Karpas-422 (cell line): ENCODE measurements around the gene GRWD1. TPM values are rescaled to one million over a fixed set of nuclear protein-coding genes. Genes with fewer than 3 reads are reported as not detected.
A peak's percentile ranks its signal among the peaks of the same experiment; 100 is the strongest.

ENCODE experiments used
- DNase-seq: peaks from one replicate; pipeline ENCODE4 v3.0.0-alpha.2; 2015
- H2AFZ ChIP-seq: fragments of 200-600 bp; sonication (generic); 2 replicates; pipeline ENCODE4 v1.6.1; 2014; ENCODE audit warnings: antibody characterized with exemption, low read length, mixed read lengths
- H3K27ac ChIP-seq: fragments of 200-600 bp; sonication (generic); 2 replicates; pipeline ENCODE4 v1.5.1; 2014; ENCODE audit warnings: mild to moderate bottlenecking, low read length, moderate library complexity
- H3K27me3 ChIP-seq: fragments of 200-600 bp; sonication (generic); 2 replicates; pipeline ENCODE4 v1.6.1; 2014; ENCODE audit warnings: low read length, mixed read lengths
- H3K36me3 ChIP-seq: fragments of 200-600 bp; sonication (generic); 2 replicates; pipeline ENCODE4 v1.6.1; 2014; ENCODE audit warnings: low read length, mixed read lengths; ENCODE audit not compliant: insufficient read depth
- H3K4me1 ChIP-seq: fragments of 200-600 bp; sonication (generic); 2 replicates; pipeline ENCODE4 v1.6.1; 2014; ENCODE audit warnings: mild to moderate bottlenecking, low read length, mixed read lengths
- H3K4me2 ChIP-seq: fragments of 200-600 bp; sonication (generic); 2 replicates; pipeline ENCODE4 v1.6.1; 2014; ENCODE audit warnings: low read length, low read depth, mild to moderate bottlenecking; ENCODE audit not compliant: poor library complexity, severe bottlenecking
- H3K4me3 ChIP-seq: fragments of 200-600 bp; sonication (generic); 2 replicates; pipeline ENCODE4 v1.5.1; 2014; ENCODE audit warnings: mild to moderate bottlenecking, antibody characterized with exemption, low read length, mixed read lengths
- H3K79me2 ChIP-seq: fragments of 200-600 bp; sonication (generic); 2 replicates; pipeline ENCODE4 v1.6.1; 2014; ENCODE audit warnings: mild to moderate bottlenecking, low read length, mixed read lengths
- H3K9ac ChIP-seq: fragments of 200-600 bp; sonication (generic); 2 replicates; pipeline ENCODE4 v1.6.0; 2014; ENCODE audit warnings: low read length
- H3K9me2 ChIP-seq: fragments of 200-600 bp; sonication (generic), shearing (Covaris generic); replicated peaks from 2 replicates; pipeline ENCODE4 v1.6.0; 2014; ENCODE audit warnings: mild to moderate bottlenecking, low read length, moderate library complexity; ENCODE audit not compliant: insufficient read depth
- H3K9me3 ChIP-seq: fragments of 300-700, 200-600 bp; sonication (generic); 2 replicates; pipeline ENCODE4 v1.6.1; 2014; ENCODE audit warnings: low read length, mixed read lengths
- H4K20me1 ChIP-seq: fragments of 200-600 bp; sonication (generic); 2 replicates; pipeline ENCODE4 v1.6.1; 2014; ENCODE audit warnings: mild to moderate bottlenecking, antibody characterized with exemption, low read length, low read depth; ENCODE audit not compliant: insufficient read depth
- total RNA-seq: library from RNA; depleted of rRNA; stranded (reverse); fragments of >200 nt; shearing (Covaris generic); gene quantifications from 2 replicates; pipeline ENCODE4 v1.2.3, GENCODE V29; 2014; ENCODE audit warnings: low replicate concordance; rRNA removed

Gene GRWD1
- 15.9 and 22.2 TPM in 2 replicates for total RNA-seq

DNA sequence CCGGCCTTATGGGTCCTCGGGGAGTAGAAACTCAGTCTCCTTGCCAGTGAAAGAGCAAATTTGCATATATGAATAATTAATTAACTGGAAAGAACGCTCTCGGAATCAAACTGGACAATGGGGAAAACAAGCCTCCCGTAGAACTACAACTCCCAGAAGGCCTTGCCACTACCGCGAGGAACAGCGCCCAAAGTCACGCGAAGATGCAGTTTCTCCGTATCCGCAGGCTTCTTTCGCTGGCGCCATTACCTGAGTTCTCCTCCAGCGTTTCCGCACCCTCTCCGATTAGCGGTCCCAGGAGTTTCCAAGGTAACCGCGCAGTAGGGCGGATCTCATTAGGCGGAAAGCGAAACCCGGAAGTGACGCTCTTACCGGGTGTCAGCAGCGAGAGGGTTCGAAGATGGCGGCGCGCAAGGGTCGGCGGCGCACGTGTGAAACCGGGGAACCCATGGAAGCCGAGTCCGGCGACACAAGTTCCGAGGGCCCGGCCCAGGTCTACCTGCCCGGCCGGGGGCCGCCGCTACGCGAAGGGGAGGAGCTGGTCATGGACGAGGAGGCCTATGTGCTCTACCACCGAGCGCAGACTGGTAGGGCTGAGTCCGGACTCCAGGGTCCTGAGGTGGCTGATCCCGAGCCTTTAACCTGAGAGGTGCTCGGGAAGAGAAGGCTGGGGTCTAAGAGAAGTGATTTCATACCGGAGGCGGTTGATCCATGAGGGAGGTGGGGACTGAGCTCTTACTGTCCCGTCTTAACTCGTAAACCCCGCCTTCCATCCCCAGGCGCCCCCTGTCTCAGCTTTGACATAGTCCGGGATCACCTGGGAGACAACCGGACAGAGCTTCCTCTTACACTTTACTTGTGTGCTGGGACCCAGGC is at the start of gene GRWD1:
GRWD1 (plus strand) TSS at position 378 of the 876 bp plus-strand sequence; CDS start at position 401, 23 bp downstream.
- peak within 1 kb of the TSS; percentile 90 for H3K4me3 ChIP-seq
- H3K4me2 ChIP-seq, result peak within 1 kb of the TSS; percentile 70
- H2AFZ ChIP-seq, result peak within 1 kb of the TSS; percentile 79
- H3K9ac ChIP-seq, result peak within 1 kb of the TSS; percentile 85
- H3K27ac ChIP-seq, result peak within 1 kb of the TSS; percentile 77
- H3K36me3 ChIP-seq, result peaks cover 16% of the 10 kb centered on the region; the same call in 1 of the 2 replicates
- H3K27me3 ChIP-seq, result no peaks in the 10 kb centered on the region
- no peaks in the 10 kb centered on the region for H3K9me3 ChIP-seq
- peaks cover 29% of the 10 kb centered on the region for H3K79me2 ChIP-seq
- DNase-seq, result peak; percentile 99
- H3K9me2 ChIP-seq, result no peaks in the 10 kb centered on the region
- peaks cover 26% of the 10 kb centered on the region for H3K4me1 ChIP-seq
- no peaks in the 10 kb centered on the region for H4K20me1 ChIP-seq

DNA sequence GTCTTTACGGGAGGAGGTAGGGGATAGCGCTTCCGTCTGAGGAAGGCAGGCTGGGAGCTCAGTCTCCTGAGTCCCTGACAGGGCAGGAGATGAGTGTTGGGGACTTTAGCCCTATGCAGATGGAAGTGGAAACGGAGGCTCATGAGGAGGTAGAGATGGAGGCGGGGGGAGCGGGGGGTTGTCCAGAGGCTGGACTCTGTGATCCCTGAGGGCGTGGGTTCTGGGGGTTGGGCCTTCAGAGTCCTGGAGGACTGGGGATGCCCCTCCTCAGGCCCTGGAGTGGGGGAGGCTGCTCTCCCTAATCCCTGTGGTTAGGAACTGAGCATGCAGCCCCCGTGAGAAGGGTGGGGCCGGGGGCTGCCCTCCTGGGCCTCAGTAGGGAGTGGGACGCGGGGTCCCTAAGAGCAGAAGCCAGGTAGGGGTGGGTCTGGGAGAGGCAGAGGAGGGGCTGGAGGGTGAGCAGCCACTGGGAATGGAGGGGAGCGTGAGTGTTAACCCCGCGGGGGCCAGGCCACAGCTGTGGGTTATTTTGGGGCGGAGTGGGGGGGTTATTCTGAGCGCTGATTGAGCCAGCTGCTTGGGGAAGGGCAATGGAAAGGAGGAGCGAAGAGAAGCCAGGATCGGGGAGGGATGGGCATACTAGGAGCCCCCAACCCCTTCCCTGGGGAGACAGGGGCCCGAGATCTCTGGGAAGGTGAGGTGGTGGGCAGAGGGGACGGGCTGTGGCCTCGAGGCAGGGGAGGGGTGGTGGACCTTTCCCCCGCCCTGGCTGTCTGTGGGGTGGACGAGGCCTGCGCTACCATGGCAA is 49.6 kb upstream of the GRWD1 start:
- no peaks in the 10 kb centered on the region for H3K9me2 ChIP-seq
- H3K27me3 ChIP-seq, result no peaks in the 10 kb centered on the region
- H3K4me1 ChIP-seq, result peaks cover 9% of the 10 kb centered on the region
- no peaks in the 10 kb centered on the region for H4K20me1 ChIP-seq
- no peaks in the 10 kb centered on the region for H3K9me3 ChIP-seq
- no peak overlapping the region for H3K27ac ChIP-seq
- DNase-seq, result no peak
- no peak overlapping the region for H3K4me2 ChIP-seq
- H3K4me3 ChIP-seq, result no peak overlapping the region
- H3K79me2 ChIP-seq, result peaks cover 1% of the 10 kb centered on the region
- H2AFZ ChIP-seq, result no peak overlapping the region
- H3K9ac ChIP-seq, result no peak overlapping the region
- no peaks in the 10 kb centered on the region for H3K36me3 ChIP-seq

DNA sequence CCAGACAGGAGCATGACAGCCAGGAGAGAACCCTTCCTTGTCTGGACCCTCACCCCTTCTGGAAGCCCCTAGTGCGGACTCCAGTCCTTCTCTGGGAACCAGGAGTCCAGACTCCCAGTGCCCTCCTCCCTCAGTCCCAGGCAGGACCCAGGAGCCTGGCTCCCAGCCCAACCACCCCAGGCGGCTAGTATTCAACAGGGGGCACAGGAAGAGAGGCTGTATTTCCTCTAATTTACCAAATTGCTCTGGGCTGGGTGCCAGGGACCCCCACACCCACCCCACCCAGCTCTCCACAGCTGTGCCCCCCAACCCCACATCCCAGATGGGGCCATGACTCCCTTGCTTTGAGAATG is 49.0 kb upstream of the GRWD1 start:
- no peak overlapping the region for H3K4me3 ChIP-seq
- H3K9me3 ChIP-seq, result no peaks in the 10 kb centered on the region
- no peaks in the 10 kb centered on the region for H3K9me2 ChIP-seq
- H2AFZ ChIP-seq, result no peak overlapping the region
- H3K4me2 ChIP-seq, result no peak overlapping the region
- no peaks in the 10 kb centered on the region for H3K79me2 ChIP-seq
- H3K27ac ChIP-seq, result no peak overlapping the region
- H3K4me1 ChIP-seq, result peaks cover 7% of the 10 kb centered on the region
- no peak overlapping the region for H3K9ac ChIP-seq
- H4K20me1 ChIP-seq, result no peaks in the 10 kb centered on the region
- no peak for DNase-seq
- no peaks in the 10 kb centered on the region for H3K36me3 ChIP-seq
- H3K27me3 ChIP-seq, result no peaks in the 10 kb centered on the region

DNA sequence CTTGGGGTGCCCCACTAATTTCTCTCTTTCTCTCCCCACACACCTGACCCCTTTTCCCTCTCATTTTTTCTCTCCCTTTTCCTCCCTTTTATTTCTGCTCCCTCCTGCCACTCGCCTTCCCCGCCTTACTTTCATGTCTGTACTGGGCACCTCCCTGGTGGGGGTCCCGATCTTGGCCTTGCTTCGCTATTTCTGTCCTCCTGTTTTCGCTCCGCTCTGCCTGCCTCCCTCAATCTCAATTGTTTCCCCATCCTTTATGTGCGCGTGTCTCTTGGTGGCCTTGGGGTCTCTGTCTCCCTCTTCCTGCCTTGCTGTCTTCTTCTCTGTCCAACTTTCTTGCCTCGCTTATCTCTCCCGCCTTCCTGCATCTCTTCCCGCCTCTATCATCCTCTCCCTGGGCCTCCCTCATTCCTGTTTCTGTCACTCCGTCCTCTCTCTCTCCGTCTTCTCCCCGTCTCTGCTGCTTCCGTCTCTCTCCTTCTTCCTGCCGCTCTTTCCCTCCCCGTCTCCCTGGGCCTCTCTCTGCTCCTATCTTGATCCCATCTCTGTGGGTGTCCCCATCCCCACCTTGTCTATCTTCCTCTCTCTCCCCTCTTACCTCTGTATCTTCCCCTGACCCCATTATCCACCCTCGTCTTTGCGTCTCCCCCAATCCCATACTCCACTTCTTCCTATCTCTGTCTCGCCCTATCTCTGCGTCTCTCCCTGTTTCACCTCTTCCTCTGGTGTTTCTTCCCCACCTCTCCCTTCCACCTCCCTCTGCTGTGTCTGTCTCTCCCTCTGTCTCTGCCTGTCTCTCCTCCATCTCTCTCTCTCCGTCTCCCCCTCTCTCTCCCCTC is 48.3 kb upstream of the GRWD1 start:
- Histone ChIP-seq H3K9ac (no peak overlapping the region), H3K4me3 (no peak overlapping the region), H2AFZ (no peak overlapping the region), H3K4me1 (peaks cover 6% of the 10 kb centered on the region), H3K79me2 (no peaks in the 10 kb centered on the region), H3K9me3 (no peaks in the 10 kb centered on the region), H3K36me3 (no peaks in the 10 kb centered on the region), H3K27ac (no peak overlapping the region), H3K27me3 (no peaks in the 10 kb centered on the region), H3K4me2 (no peak overlapping the region), H4K20me1 (no peaks in the 10 kb centered on the region), H3K9me2 (no peaks in the 10 kb centered on the region)
- DNase-seq, result no peak

DNA sequence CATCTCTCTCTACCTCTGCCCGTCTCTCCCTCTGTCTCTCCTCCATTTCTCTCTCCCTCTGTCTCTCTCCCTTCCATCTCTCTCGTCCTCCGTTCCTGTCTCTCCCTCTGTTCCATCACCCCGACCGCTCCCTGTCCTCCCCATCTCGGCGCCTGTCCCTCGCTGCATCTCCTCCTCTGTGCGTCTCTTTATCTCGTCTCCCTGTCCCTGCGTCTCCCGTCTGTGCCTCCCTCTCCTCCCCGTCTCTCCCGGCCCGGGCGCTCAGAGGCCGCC is 47.7 kb upstream of the GRWD1 start:
- no peak overlapping the region for H3K4me2 ChIP-seq
- H3K27ac ChIP-seq, result no peak overlapping the region
- no peak overlapping the region for H3K4me3 ChIP-seq
- H2AFZ ChIP-seq, result no peak overlapping the region
- H4K20me1 ChIP-seq, result no peaks in the 10 kb centered on the region
- no peak for DNase-seq
- no peaks in the 10 kb centered on the region for H3K9me3 ChIP-seq
- peaks cover 6% of the 10 kb centered on the region for H3K4me1 ChIP-seq
- H3K79me2 ChIP-seq, result no peaks in the 10 kb centered on the region
- no peak overlapping the region for H3K9ac ChIP-seq
- no peaks in the 10 kb centered on the region for H3K9me2 ChIP-seq
- no peaks in the 10 kb centered on the region for H3K36me3 ChIP-seq
- no peaks in the 10 kb centered on the region for H3K27me3 ChIP-seq

DNA sequence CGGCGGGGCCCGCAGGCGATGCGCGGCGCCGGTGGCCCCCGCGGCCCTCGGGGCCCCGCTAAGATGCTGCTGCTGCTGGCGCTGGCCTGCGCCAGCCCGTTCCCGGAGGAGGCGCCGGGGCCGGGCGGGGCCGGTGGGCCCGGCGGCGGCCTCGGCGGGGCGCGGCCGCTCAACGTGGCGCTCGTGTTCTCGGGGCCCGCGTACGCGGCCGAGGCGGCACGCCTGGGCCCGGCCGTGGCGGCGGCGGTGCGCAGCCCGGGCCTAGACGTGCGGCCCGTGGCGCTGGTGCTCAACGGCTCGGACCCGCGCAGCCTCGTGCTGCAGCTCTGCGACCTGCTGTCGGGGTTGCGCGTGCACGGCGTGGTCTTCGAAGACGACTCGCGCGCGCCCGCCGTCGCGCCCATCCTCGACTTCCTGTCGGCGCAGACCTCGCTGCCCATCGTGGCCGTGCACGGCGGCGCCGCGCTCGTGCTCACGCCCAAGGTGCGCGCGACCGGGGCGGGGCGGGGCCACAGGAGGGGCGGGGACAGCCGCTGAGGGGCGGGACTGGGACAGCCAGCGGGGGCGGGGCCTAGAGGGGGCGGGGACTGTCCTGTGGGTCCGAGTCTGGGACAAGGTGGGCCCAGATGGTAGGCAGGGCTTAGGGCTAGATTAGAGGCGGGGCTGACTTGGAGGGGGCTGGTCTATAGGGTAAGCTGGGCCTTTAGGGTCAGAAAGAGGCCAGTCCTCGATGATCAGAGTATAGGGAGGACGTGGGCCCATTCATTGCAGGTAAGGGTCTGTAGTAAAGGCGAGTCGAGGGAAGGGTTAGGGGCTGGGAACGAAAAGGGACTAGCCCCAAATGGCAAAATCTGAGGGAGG is 47.2 kb upstream of the GRWD1 start:
- Histone ChIP-seq H4K20me1 (no peaks in the 10 kb centered on the region), H2AFZ (no peak overlapping the region), H3K27me3 (no peaks in the 10 kb centered on the region), H3K9me2 (no peaks in the 10 kb centered on the region), H3K79me2 (no peaks in the 10 kb centered on the region), H3K9me3 (no peaks in the 10 kb centered on the region), H3K27ac (no peak overlapping the region), H3K4me3 (no peak overlapping the region), H3K4me1 (peaks cover 6% of the 10 kb centered on the region), H3K4me2 (no peak overlapping the region), H3K36me3 (no peaks in the 10 kb centered on the region), H3K9ac (no peak overlapping the region)
- DNase-seq, result peak; percentile 64

DNA sequence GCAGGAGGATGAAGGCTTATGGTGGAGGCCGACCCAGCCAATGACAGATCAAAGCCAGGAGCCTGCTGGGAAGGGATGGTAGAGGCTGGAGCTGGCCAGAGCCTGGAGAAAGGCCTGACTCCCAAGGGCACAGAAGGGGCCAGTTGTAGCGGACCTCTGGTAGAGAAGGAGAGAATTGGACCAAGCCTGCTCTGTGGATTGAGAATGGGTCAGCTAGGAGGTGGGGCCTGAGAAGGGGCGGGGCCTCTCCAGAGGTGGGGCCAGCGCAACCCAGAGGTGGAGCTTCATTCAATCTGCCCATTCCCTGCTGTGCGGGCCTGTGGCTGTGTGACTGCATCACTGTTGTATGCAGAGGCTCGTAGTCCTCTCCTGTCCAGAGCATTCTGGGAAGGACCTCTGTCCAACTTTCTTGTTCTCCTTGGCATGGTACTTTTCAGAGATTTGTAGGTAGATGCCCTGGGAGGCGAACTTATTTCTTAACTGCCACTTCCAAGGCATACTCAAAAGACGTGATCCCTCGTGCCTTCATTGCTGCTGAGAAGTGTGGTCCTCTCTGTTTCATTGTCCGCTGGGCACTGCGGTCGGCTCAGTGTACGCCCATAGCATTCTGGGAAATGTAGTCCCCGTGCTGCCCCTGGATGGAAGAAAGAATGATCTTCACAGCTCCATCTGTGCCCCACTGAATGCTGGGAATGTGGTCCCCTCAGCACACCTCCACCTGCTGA is 45.6 kb upstream of the GRWD1 start:
- H3K9me3 ChIP-seq, result no peaks in the 10 kb centered on the region
- H3K36me3 ChIP-seq, result no peaks in the 10 kb centered on the region
- no peaks in the 10 kb centered on the region for H3K79me2 ChIP-seq
- no peak overlapping the region for H3K4me3 ChIP-seq
- H2AFZ ChIP-seq, result peak overlapping the region; percentile 70; the same call in 1 of the 2 replicates
- peaks cover 6% of the 10 kb centered on the region for H3K4me1 ChIP-seq
- DNase-seq, result peak; percentile 73
- peak overlapping the region; percentile 38 for H3K4me2 ChIP-seq
- no peak overlapping the region for H3K27ac ChIP-seq
- peak overlapping the region; percentile 21; the same call in 1 of the 2 replicates for H3K9ac ChIP-seq
- no peaks in the 10 kb centered on the region for H3K27me3 ChIP-seq
- no peaks in the 10 kb centered on the region for H3K9me2 ChIP-seq
- H4K20me1 ChIP-seq, result no peaks in the 10 kb centered on the region
